GM12892 (cell line): ENCODE measurements around the gene STK32C.

Experiments
- POLR2A ChIP-seq: IDR thresholded peaks from 2 replicates; pipeline ENCODE4 v1.6.1; 2011; ENCODE audit warnings: low read depth, low read length, control low read depth
- POLR2AphosphoS5 ChIP-seq: IDR thresholded peaks from 2 replicates; pipeline ENCODE4 v1.6.1; 2011; ENCODE audit warnings: low read depth, low read length, control low read depth

GRCh38 chr10:132158122-132158741 lies 149.5 kb downstream of the STK32C start:
- TF ChIP-seq POLR2AphosphoS5 (no peak), POLR2A (no peak)
